Endodermal cell (in vitro differentiated cells): ENCODE data around the gene DCUN1D3. TPM values are rescaled to one million over a fixed set of nuclear protein-coding genes. Genes with fewer than 3 reads are reported as not detected.
A peak's percentile ranks its signal among the peaks of the same experiment; 100 is the strongest.

ENCODE experiments used
- DNase-seq: peaks from one replicate; pipeline ENCODE4 v3.0.0-alpha.2; 2017
- H3K27ac ChIP-seq: 2 replicates; pipeline ENCODE4 v1.5.1; 2013; ENCODE audit warnings: mild to moderate bottlenecking, low read depth, low read length, moderate library complexity
- H3K27me3 ChIP-seq: 2 replicates; pipeline ENCODE4 v1.6.1; 2013; ENCODE audit warnings: mild to moderate bottlenecking, low read length, moderate library complexity; ENCODE audit not compliant: insufficient read depth, control insufficient read depth, poor library complexity, severe bottlenecking
- H3K36me3 ChIP-seq: 2 replicates; pipeline ENCODE4 v1.7.0; 2013; ENCODE audit warnings: mild to moderate bottlenecking, low read length, moderate library complexity; ENCODE audit not compliant: control insufficient read depth, insufficient read depth
- H3K4me1 ChIP-seq: one replicate; pipeline ENCODE4 v1.7.0; 2013; ENCODE audit warnings: low read length; ENCODE audit not compliant: control insufficient read depth, insufficient read depth
- H3K4me3 ChIP-seq: 2 replicates; pipeline ENCODE4 v1.5.1; 2013; ENCODE audit warnings: mild to moderate bottlenecking, low read length, moderate library complexity
- H3K9ac ChIP-seq: 2 replicates; pipeline ENCODE4 v1.6.1; 2013; ENCODE audit warnings: mild to moderate bottlenecking, low read length, moderate library complexity; ENCODE audit not compliant: poor library complexity, severe bottlenecking; ENCODE audit errors: extremely low read depth
- H3K9me3 ChIP-seq: 2 replicates; pipeline ENCODE4 v1.6.1; 2013; ENCODE audit warnings: mild to moderate bottlenecking, low read length, moderate library complexity; ENCODE audit not compliant: control insufficient read depth
- H3K27ac Mint-ChIP-seq: 2 replicates; pipeline ENCODE4 v1.8.0; 2020; ENCODE audit warnings: mixed read lengths
- H3K27me3 Mint-ChIP-seq: 2 replicates; pipeline ENCODE4 v1.8.0; 2021; ENCODE audit warnings: mild to moderate bottlenecking, mixed read lengths; ENCODE audit not compliant: insufficient read depth
- H3K36me3 Mint-ChIP-seq: 2 replicates; pipeline ENCODE4 v1.8.0; 2020; ENCODE audit warnings: low read depth, mixed read lengths
- H3K4me1 Mint-ChIP-seq: 2 replicates; pipeline ENCODE4 v1.8.0; 2020; ENCODE audit warnings: mixed read lengths
- H3K4me3 Mint-ChIP-seq: 2 replicates; pipeline ENCODE4 v1.8.0; 2020; ENCODE audit warnings: mild to moderate bottlenecking, moderate library complexity, mixed read lengths
- H3K9me3 Mint-ChIP-seq: 2 replicates; pipeline ENCODE4 v1.8.0; 2020; ENCODE audit warnings: mild to moderate bottlenecking, mixed read lengths
- WGBS, 2 experiments: methylation state at CpG; one replicate each; pipeline versions ENCODE4 v1.1.5 to v1.1.7; 2013; ENCODE audit warnings: missing lambda C conversion rate in 2 of 2, mixed read lengths in 1 of 2; ENCODE audit not compliant: insufficient coverage in 1 of 2, insufficient read length in 1 of 2; 5-methylcytosine and 5-hydroxymethylcytosine counted together
- total RNA-seq, 2 donors: library from RNA; stranded (reverse); fragmentation: NEBNext Ultra II Directional in 1 of 2; extraction: Animal tissue kit (Norgen Biotek cat#: 25700) in 1 of 2; gene quantifications; 2 replicates in 1 of 2; 3 replicates in 1 of 2; pipeline ENCODE4 v1.2.1, GENCODE V29; 2021
- TF ChIP-seq, protein P1 (sequence below): fragments of 200-600 bp; sonication (generic); conservative IDR thresholded peaks from 2 replicates; pipeline ENCODE4 v1.5.0; 2021; ENCODE audit warnings: antibody characterized with exemption, mild to moderate bottlenecking

The DCUN1D3 gene
- total RNA-seq, 2 donors from 2014 or later = 21.3 to 22.7 TPM

DNA sequence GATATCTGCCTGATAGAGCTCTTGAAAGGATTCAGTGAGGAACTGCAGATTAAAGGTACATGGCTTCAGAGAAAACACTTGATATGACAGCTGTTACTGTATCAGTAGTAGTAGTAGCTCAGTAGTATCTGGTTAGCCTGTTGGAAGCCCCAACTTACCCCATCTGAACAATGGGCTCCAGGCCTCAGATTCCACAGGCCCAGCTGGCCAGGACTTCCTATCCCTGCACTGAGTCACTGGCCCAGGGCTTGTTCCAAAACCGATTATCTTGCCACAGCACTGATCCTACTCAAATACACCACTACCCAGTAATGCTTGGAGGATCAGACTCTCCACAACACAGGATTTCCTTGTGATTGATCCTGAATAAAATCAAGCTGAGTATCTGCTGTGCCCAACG lies 32.6 kb downstream of the DCUN1D3 start:
- H3K27me3 Mint-ChIP-seq = no peaks in the 10 kb centered on the region
- 80 to 89% methylated on average over 2 of the region's 2 CpGs for WGBS, 2 experiments
- TF ChIP-seq, protein P1, sequence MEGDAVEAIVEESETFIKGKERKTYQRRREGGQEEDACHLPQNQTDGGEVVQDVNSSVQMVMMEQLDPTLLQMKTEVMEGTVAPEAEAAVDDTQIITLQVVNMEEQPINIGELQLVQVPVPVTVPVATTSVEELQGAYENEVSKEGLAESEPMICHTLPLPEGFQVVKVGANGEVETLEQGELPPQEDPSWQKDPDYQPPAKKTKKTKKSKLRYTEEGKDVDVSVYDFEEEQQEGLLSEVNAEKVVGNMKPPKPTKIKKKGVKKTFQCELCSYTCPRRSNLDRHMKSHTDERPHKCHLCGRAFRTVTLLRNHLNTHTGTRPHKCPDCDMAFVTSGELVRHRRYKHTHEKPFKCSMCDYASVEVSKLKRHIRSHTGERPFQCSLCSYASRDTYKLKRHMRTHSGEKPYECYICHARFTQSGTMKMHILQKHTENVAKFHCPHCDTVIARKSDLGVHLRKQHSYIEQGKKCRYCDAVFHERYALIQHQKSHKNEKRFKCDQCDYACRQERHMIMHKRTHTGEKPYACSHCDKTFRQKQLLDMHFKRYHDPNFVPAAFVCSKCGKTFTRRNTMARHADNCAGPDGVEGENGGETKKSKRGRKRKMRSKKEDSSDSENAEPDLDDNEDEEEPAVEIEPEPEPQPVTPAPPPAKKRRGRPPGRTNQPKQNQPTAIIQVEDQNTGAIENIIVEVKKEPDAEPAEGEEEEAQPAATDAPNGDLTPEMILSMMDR = no peak
- H3K4me1 Mint-ChIP-seq = peaks cover 44% of the 10 kb centered on the region
- Histone ChIP-seq H3K9me3 (no peaks in the 10 kb centered on the region), H3K27me3 (no peaks in the 10 kb centered on the region), H3K4me3 (no peak overlapping the region), H3K27ac (no peak overlapping the region), H3K4me1 (peaks cover 22% of the 10 kb centered on the region), H3K36me3 (peaks cover 6% of the 10 kb centered on the region), H3K9ac (no peak overlapping the region)
- H3K9me3 Mint-ChIP-seq = no peaks in the 10 kb centered on the region
- peaks cover 7% of the 10 kb centered on the region for H3K36me3 Mint-ChIP-seq
- no peak overlapping the region for H3K4me3 Mint-ChIP-seq
- DNase-seq = no peak
- H3K27ac Mint-ChIP-seq = no peak overlapping the region

DNA sequence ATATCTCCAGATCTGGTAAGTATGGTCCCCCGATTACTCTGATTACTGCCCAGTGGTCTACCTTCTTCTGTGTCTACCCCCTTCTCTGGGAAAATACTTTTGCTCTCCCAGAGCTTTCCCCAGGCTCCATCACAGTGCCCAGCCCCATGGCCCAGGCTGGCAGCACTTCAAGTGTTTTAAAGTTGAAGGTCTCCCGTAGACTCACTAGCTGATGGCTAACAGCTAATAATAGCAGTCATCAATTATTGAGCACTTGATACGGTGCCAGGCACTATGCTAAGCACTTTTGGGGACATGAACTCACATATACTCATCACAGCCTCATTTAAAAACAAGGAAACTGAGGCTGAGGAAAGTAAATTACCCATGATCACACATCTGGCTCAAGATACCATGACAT lies 33.4 kb downstream of the DCUN1D3 start:
- H3K4me1 Mint-ChIP-seq = peaks cover 38% of the 10 kb centered on the region
- peaks cover 15% of the 10 kb centered on the region for H3K36me3 Mint-ChIP-seq
- TF ChIP-seq, protein P1 = no peak
- H3K27ac Mint-ChIP-seq = no peak overlapping the region
- H3K27me3 ChIP-seq = no peaks in the 10 kb centered on the region
- no peaks in the 10 kb centered on the region for H3K9me3 Mint-ChIP-seq
- H3K9me3 ChIP-seq = no peaks in the 10 kb centered on the region
- 99 to 100% methylated on average over 3 of the region's 3 CpGs for WGBS, 2 experiments
- peaks cover 14% of the 10 kb centered on the region for H3K36me3 ChIP-seq
- no peak overlapping the region for H3K4me3 ChIP-seq
- H3K27ac ChIP-seq = no peak overlapping the region
- H3K27me3 Mint-ChIP-seq = no peaks in the 10 kb centered on the region
- DNase-seq = no peak
- H3K4me1 ChIP-seq = peaks cover 21% of the 10 kb centered on the region
- no peak overlapping the region for H3K9ac ChIP-seq
- H3K4me3 Mint-ChIP-seq = no peak overlapping the region

DNA sequence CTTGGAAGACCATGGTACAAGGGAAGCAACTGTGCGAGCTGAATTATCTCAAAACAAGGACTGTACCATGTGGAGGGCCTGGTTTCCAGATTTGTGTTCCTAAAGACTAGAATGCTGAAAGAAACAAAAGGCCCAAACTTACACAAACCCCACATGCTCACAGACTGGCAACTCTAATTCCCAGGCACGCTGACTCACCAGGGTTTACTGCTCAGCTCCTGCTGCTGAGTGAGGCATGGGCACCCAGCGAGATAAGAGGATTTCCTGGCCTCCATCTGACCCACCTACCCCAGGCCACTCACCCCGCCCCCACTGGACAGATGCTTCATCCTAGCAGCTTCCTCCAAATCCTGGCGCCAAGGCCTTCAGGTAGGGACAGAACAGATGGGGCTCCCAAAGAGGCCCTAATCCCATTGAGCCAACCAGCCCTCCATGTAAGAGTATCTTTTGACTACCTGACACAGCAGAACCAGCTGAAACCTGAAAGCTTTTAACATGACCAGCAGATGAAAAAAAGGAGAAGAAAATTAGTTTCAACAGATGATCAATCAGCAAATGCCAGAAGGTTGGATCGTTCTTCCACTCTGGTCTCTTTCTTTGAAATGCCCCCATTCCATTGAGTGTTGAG lies 33.9 kb downstream of the DCUN1D3 start:
- no peak overlapping the region for H3K27ac ChIP-seq
- peak; percentile 60 for DNase-seq
- no peak overlapping the region for H3K4me3 Mint-ChIP-seq
- no peaks in the 10 kb centered on the region for H3K27me3 ChIP-seq
- peaks cover 33% of the 10 kb centered on the region for H3K4me1 Mint-ChIP-seq
- TF ChIP-seq, protein P1 = no peak
- peak overlapping the region; percentile 81 for H3K27ac Mint-ChIP-seq
- no peaks in the 10 kb centered on the region for H3K9me3 ChIP-seq
- peaks cover 16% of the 10 kb centered on the region for H3K4me1 ChIP-seq
- H3K36me3 ChIP-seq = peaks cover 15% of the 10 kb centered on the region
- peaks cover 16% of the 10 kb centered on the region for H3K36me3 Mint-ChIP-seq
- WGBS, 2 experiments = 83 to 88% methylated on average over 4 to 6 of the region's 6 CpGs
- H3K9me3 Mint-ChIP-seq = no peaks in the 10 kb centered on the region
- no peak overlapping the region for H3K9ac ChIP-seq
- no peaks in the 10 kb centered on the region for H3K27me3 Mint-ChIP-seq
- H3K4me3 ChIP-seq = no peak overlapping the region
